Naive thymus-derived CD4-positive, alpha-beta T cell (primary cell): ENCODE measurements around the gene ZCCHC14. TPM values are rescaled to one million over a fixed set of nuclear protein-coding genes. Genes with fewer than 3 reads are reported as not detected.

Experiments used
- ATAC-seq: fragments of 150-1000 bp; cut with Tn5 transposase; 2 replicates; pipeline ENCODE4 v1.10.0; 2021; ENCODE audit warnings: mild to moderate bottlenecking, moderate library complexity
- CTCF ChIA-PET: fragments of 350-600 bp; sonication (Branson Sonifier 250); formaldehyde crosslinking; loops from one replicate; lab custom pipeline; 2021; ENCODE audit warnings: antibody characterized with exemption; lab: Charles Lee
- POLR2A ChIA-PET: fragments of 350-600 bp; sonication (Branson Sonifier 250); formaldehyde crosslinking; loops from one replicate; lab custom pipeline; 2021; ENCODE audit warnings: antibody characterized with exemption, inconsistent platforms; lab: Charles Lee
- DNase-seq, 9 donors: peaks; one replicate each; pipeline versions ENCODE4 v3.0.0 to v3.0.0-alpha.2; 2020 to 2022; ENCODE audit warnings: mixed read lengths in 1 of 9
- H3K27ac ChIP-seq: one replicate; pipeline ENCODE4 v1.7.0; 2013; ENCODE audit warnings: mild to moderate bottlenecking, low read depth, low read length, moderate library complexity
- H3K27me3 ChIP-seq, 2 donors: one replicate each; pipeline ENCODE4 v1.7.0; 2013; ENCODE audit warnings: low read length in 2 of 2, mild to moderate bottlenecking in 2 of 2, moderate library complexity in 2 of 2; ENCODE audit not compliant: control insufficient read depth in 2 of 2, insufficient read depth in 2 of 2
- H3K36me3 ChIP-seq, 3 experiments: 1 replicate in 2 of 3; 2 replicates in 1 of 3; pipeline ENCODE4 v1.7.0; 2013; ENCODE audit warnings: low read length in 3 of 3, mild to moderate bottlenecking in 3 of 3, moderate library complexity in 1 of 3; ENCODE audit not compliant: insufficient read depth in 3 of 3, control insufficient read depth in 2 of 3
- H3K4me1 ChIP-seq, 2 donors: one replicate each; pipeline ENCODE4 v1.7.0; 2013; ENCODE audit warnings: low read length in 2 of 2, mild to moderate bottlenecking in 2 of 2, moderate library complexity in 1 of 2; ENCODE audit not compliant: control insufficient read depth in 2 of 2, insufficient read depth in 2 of 2
- H3K4me3 ChIP-seq: 2 replicates; pipeline ENCODE4 v1.7.0; 2013; ENCODE audit warnings: mild to moderate bottlenecking, low read length
- H3K9me3 ChIP-seq, 3 experiments: 1 replicate in 2 of 3; 2 replicates in 1 of 3; pipeline ENCODE4 v1.7.0; 2013; ENCODE audit warnings: low read length in 3 of 3; ENCODE audit not compliant: control insufficient read depth in 2 of 3
- H3K27ac Mint-ChIP-seq, 9 donors: one replicate each; pipeline ENCODE4 v1.8.0; 2020 to 2022; ENCODE audit warnings: mixed read lengths in 9 of 9, mild to moderate bottlenecking in 8 of 9, moderate library complexity in 5 of 9, inconsistent platforms in 2 of 9
- H3K27me3 Mint-ChIP-seq, 5 donors: one replicate each; pipeline ENCODE4 v1.8.0; 2021 to 2022; ENCODE audit warnings: mixed read lengths in 5 of 5, mild to moderate bottlenecking in 1 of 5
- H3K36me3 Mint-ChIP-seq, 5 donors: one replicate each; pipeline ENCODE4 v1.8.0; 2020 to 2022; ENCODE audit warnings: mixed read lengths in 5 of 5, mild to moderate bottlenecking in 3 of 5, inconsistent platforms in 1 of 5
- H3K4me1 Mint-ChIP-seq, 7 donors: one replicate each; pipeline ENCODE4 v1.8.0; 2020 to 2022; ENCODE audit warnings: mixed read lengths in 7 of 7, mild to moderate bottlenecking in 3 of 7, inconsistent platforms in 1 of 7
- H3K4me3 Mint-ChIP-seq, 10 donors: one replicate each; pipeline ENCODE4 v1.8.0; 2020 to 2022; ENCODE audit warnings: mild to moderate bottlenecking in 10 of 10, mixed read lengths in 10 of 10, moderate library complexity in 6 of 10, inconsistent platforms in 2 of 10
- H3K9me3 Mint-ChIP-seq, 11 donors: one replicate each; pipeline ENCODE4 v1.8.0; 2020 to 2022; ENCODE audit warnings: mixed read lengths in 11 of 11, mild to moderate bottlenecking in 4 of 11, inconsistent platforms in 1 of 11, moderate library complexity in 1 of 11
- intact Hi-C, 2 donors: fragments of 100-400 bp; cut with micrococcal nuclease; formaldehyde crosslinking; loops; one replicate each; pipeline ENCODE4 v1.15.1; 2023
- polyA plus RNA-seq, 2 donors: library from polyadenylated mRNA; unstranded; fragments of 300-500 nt; fragmentation: Illumina TruSeq; gene quantifications; one replicate each; pipeline ENCODE4 v1.2.3, GENCODE V29; 2021
- total RNA-seq, 6 experiments: library from RNA in 5 of 6; stranded (reverse) in 5 of 6; gene quantifications; 1 replicate in 5 of 6; 2 replicates in 1 of 6; pipeline ENCODE4 v1.2.3 and lab custom pipeline; 2021 to 2026

Gene ZCCHC14
- total and polyA plus RNA-seq, 7 experiments from 2014 or later = 0.64 to 34.2 (median 18.3) TPM

DNA sequence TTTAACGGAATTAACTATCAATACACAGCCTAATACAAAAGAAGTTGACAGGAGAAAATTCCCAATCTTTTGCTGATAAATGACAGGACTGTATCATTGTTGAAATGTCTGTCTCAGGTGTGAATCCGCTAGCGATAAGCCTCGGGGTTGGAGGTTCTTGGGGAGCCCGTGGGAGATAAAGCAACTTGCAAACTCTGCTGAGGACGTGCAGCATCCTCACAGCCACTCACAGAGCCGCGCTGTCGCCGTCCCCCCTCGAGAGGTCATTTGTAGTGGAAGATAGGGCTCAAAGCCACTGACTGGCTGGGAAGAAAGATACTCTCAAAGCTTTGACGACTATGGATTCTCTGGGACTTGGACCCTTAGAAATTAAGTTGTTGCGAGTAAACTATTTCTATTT is 83.7 kb downstream of the ZCCHC14 start:
- Mint-ChIP-seq H3K36me3 (peaks cover 4 to 45% (median 7%) of the 10 kb centered on the region in 5 donors), H3K27ac (peak overlapping the region in 1 of 9 donors; percentile 36), H3K4me3 (no peak overlapping the region), H3K27me3 (no peaks in the 10 kb centered on the region), H3K4me1 (no peaks in the 10 kb centered on the region), H3K9me3 (no peaks in the 10 kb centered on the region)
- ATAC-seq (no peak), DNase-seq (no peak)
- CTCF ChIA-PET = interaction anchor here (1.0 kb wide), 1 partner anchor 14 kb away, joined by 4 read pairs; no protein-coding TSS in a partner anchor
- Histone ChIP-seq H3K27me3 (no peaks in the 10 kb centered on the region), H3K9me3 (no peaks in the 10 kb centered on the region), H3K4me1 (no peaks in the 10 kb centered on the region), H3K4me3 (no peak overlapping the region), H3K27ac (no peak overlapping the region), H3K36me3 (peaks cover 4 to 87% (median 8%) of the 10 kb centered on the region in 3 experiments)
- intact Hi-C loops = no loop called here
- POLR2A ChIA-PET = no interaction called here

DNA sequence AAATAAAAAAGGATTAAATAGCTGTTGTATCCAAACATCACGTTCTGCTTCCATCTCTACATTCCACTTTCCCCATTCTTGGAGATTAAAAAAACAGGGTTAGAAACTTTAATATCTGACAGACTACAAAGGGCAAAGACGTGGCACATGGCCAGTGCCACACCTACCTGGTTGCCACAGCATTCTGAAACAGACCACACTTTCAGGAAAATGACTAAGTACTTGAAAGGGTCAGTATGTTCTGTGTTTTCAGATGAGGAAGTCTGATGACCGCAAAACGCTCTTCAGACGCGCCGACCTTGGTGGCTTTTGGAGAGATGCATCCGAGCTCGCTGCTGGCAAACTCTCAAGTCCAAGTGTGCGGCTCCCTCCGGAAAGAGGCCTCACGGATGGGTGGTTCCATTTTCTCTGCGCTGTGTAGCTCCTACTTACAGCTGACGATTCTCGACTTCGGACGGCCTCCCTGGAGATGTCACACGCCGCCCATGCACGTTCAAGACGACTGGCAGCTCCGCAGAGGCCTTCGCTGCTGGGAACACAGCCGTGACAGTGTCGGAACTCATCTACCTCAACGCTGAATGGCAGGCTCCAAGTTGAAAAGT is 85.2 kb downstream of the ZCCHC14 start:
- no peaks in the 10 kb centered on the region for H3K4me1 Mint-ChIP-seq
- peak overlapping the region in 2 of 9 donors; percentile 51 to 53 for H3K27ac Mint-ChIP-seq
- no peak for DNase-seq
- H3K27me3 Mint-ChIP-seq = no peaks in the 10 kb centered on the region
- peaks cover 4 to 85% (median 18%) of the 10 kb centered on the region in 3 experiments for H3K36me3 ChIP-seq
- H3K27me3 ChIP-seq = no peaks in the 10 kb centered on the region
- CTCF ChIA-PET = no interaction called here
- no peak overlapping the region for H3K27ac ChIP-seq
- no peaks in the 10 kb centered on the region for H3K9me3 Mint-ChIP-seq
- intact Hi-C loops = no loop called here
- no peaks in the 10 kb centered on the region for H3K4me1 ChIP-seq
- H3K4me3 Mint-ChIP-seq = no peak overlapping the region
- no peaks in the 10 kb centered on the region for H3K9me3 ChIP-seq
- POLR2A ChIA-PET = no interaction called here
- peak; percentile 61 for ATAC-seq
- no peak overlapping the region for H3K4me3 ChIP-seq
- peaks cover 6 to 42% (median 10%) of the 10 kb centered on the region in 5 donors for H3K36me3 Mint-ChIP-seq

DNA sequence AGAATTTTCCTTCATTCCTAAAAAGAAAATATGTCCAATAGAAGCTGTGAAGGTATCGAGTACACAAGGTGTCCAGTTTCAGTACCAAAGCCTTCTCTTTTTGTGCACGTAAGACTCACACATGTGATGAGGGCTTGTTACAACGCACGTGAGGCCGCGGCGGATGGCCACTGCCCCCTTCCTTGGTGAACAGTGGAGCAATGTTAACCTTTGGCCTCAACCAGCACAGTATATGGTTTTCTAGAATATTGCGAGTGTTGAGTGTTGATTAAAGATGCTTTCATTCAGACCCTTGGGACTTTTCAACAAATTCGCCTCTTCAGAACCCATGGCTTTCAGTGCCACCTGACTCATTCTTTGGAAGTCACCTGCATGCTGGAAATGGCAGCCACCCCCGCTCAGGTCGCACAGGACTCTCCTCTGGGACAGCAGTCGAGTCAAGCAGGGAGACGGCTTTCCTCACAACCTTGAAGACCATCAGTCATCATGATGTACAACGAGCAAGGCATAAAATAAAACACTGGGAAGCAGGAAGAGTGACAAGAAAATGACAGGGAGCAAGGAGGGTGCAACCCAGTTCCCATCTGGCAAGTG is 86.2 kb downstream of the ZCCHC14 start:
- Histone ChIP-seq H3K4me1 (no peaks in the 10 kb centered on the region), H3K36me3 (peaks cover 8 to 82% (median 10%) of the 10 kb centered on the region in 3 experiments), H3K4me3 (no peak overlapping the region), H3K27me3 (no peaks in the 10 kb centered on the region), H3K27ac (no peak overlapping the region), H3K9me3 (no peaks in the 10 kb centered on the region)
- Mint-ChIP-seq H3K36me3 (peaks cover 0 to 33% (median 10%) of the 10 kb centered on the region in 5 donors), H3K4me3 (no peak overlapping the region), H3K27ac (peak overlapping the region in 1 of 9 donors; percentile 57), H3K4me1 (no peaks in the 10 kb centered on the region), H3K27me3 (no peaks in the 10 kb centered on the region), H3K9me3 (no peaks in the 10 kb centered on the region)
- ChIA-PET POLR2A (no interaction called here), CTCF (no interaction called here)
- DNase-seq = no peak
- no peak for ATAC-seq
- intact Hi-C loops = no loop called here

DNA sequence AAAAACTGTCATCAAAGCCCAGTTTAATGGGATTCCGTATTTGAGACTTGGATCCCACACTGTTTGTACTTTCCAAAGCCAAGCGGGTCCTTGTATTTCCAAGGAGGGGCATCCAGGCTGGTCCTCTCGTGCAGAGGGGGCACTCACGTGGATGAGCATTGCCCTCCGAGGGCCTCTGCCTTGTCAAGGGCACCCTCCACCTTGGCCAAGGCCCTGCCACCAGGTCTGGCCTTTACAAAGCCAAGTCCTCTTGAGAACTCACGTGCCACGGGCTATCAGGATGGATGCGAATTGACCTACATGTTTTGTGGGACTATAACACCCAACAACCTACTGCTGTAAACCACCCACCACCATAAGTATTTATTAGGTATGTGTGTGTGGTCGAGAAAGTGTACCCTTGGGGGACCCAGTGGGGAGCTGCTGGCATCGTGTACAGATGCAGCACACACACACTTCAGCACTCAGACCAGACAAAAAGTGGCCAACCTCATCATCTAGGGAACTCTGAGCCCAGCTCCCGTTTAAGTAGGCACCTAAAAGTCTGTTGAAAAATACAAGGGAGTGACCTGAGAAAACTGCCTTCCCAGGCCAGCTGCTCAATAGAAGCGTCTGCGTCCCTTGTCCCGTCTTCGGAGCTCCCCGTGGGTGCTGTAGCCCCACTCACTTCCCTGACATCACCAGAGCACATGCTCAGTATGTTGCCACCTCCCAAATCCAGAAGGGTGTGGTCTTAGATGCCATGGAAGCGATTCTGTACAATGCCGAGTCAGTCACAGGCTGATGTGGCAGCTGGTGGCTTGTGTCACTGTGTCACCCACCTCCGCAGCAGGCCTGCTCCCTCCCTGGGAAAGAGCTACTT is 87.8 kb downstream of the ZCCHC14 start:
- Mint-ChIP-seq H3K9me3 (no peaks in the 10 kb centered on the region), H3K27ac (peak overlapping the region in 3 of 9 donors; percentile 8 to 59 (median 55)), H3K4me1 (no peaks in the 10 kb centered on the region), H3K4me3 (no peak overlapping the region), H3K36me3 (peaks cover 0 to 25% (median 8%) of the 10 kb centered on the region in 5 donors), H3K27me3 (no peaks in the 10 kb centered on the region)
- Histone ChIP-seq H3K4me1 (no peaks in the 10 kb centered on the region), H3K4me3 (no peak overlapping the region), H3K27me3 (no peaks in the 10 kb centered on the region), H3K9me3 (no peaks in the 10 kb centered on the region), H3K36me3 (peaks cover 8 to 81% (median 10%) of the 10 kb centered on the region in 3 experiments), H3K27ac (no peak overlapping the region)
- ATAC-seq (peak; percentile 42), DNase-seq (no peak)
- POLR2A ChIA-PET = no interaction called here
- intact Hi-C loops = no loop called here
- CTCF ChIA-PET = no interaction called here

DNA sequence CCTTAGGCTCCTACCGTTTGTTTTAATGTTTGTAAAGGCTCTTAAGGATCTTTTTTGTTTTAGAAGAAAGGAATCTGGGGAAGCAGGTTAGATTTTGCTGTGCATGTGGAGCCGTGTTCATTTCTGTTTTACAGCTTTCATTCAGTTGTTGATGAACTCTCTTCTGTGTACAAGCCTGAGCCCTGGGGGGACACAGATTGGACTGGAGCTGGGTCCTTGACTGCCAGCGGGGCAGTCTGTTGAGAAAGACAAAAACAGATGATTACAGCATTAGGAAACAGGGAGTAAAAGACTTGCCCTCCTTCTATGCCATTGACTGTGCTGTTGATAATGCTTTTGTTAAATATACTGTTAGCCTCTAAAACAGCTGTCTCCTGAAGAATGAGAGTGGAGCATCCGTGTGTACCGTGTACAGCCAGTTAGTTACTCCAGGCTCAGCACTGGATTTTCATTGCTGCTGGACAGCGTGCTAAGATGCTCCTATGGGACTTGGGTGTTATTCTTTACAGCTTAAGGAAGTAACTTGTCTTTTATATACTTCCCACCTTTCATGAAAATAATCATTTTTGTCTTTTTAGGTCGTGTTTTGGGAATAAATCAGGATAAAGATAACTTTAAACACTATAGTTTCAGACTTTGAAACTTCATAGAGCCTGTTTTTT is 97.5 kb downstream of the ZCCHC14 start:
- peaks cover 0 to 12% (median 6%) of the 10 kb centered on the region in 3 experiments for H3K36me3 ChIP-seq
- H3K27me3 ChIP-seq = no peaks in the 10 kb centered on the region
- POLR2A ChIA-PET = interaction anchor here (0.9 to 1.4 kb wide), 2 partner anchors 78 to 95 kb away, joined by 3 to 4 read pairs; partner anchors contain the start of gene C16orf95
- Mint-ChIP-seq H3K36me3 (peaks cover 0 to 8% (median 6%) of the 10 kb centered on the region in 5 donors), H3K9me3 (no peaks in the 10 kb centered on the region), H3K4me3 (peak overlapping the region in 4 of 10 donors; percentile 7 to 20 (median 18)), H3K27ac (peak overlapping the region in 3 of 9 donors; percentile 14 to 34 (median 19)), H3K4me1 (peaks cover 25 to 50% (median 41%) of the 10 kb centered on the region in 7 donors), H3K27me3 (no peaks in the 10 kb centered on the region)
- peaks cover 16 to 20% of the 10 kb centered on the region in 2 donors for H3K4me1 ChIP-seq
- intact Hi-C loops = no loop called here
- H3K27ac ChIP-seq = no peak overlapping the region
- H3K9me3 ChIP-seq = no peaks in the 10 kb centered on the region
- DNase-seq (no peak), ATAC-seq (no peak)
- CTCF ChIA-PET = interaction anchor here (0.7 to 1.4 kb wide), 8 partner anchors 10 to 241 kb away, joined by 3 to 6 read pairs (median 4); partner anchors contain the start of genes C16orf95 and FBXO31
- H3K4me3 ChIP-seq = no peak overlapping the region

GRCh38 chr16:87393680-87394055 is 99.2 kb downstream of the ZCCHC14 start:
- Histone ChIP-seq H3K4me3 (peak overlapping the region; percentile 84), H3K4me1 (peaks cover 17 to 22% of the 10 kb centered on the region in 2 donors), H3K9me3 (no peaks in the 10 kb centered on the region), H3K36me3 (peaks cover 0 to 1% (median 0%) of the 10 kb centered on the region in 3 experiments), H3K27ac (peak overlapping the region; percentile 89), H3K27me3 (no peaks in the 10 kb centered on the region)
- no peak for ATAC-seq
- peaks cover 0 to 4% (median 0%) of the 10 kb centered on the region in 5 donors for H3K36me3 Mint-ChIP-seq
- peaks cover 25 to 55% (median 47%) of the 10 kb centered on the region in 7 donors for H3K4me1 Mint-ChIP-seq
- no peaks in the 10 kb centered on the region for H3K9me3 Mint-ChIP-seq
- H3K4me3 Mint-ChIP-seq = peak overlapping the region; percentile 90 to 96 (median 93)
- H3K27me3 Mint-ChIP-seq = no peaks in the 10 kb centered on the region
- peak overlapping the region; percentile 78 to 97 (median 94) for H3K27ac Mint-ChIP-seq
- CTCF ChIA-PET = interaction anchor here (0.6 to 1.4 kb wide), 6 partner anchors 8 to 374 kb away, joined by 3 to 5 read pairs (median 4); partner anchors contain the start of genes C16orf95 and FBXO31
- intact Hi-C loops = loop anchor here (1.0 to 5.0 kb wide), 6 partner anchors 69 to 1836 kb away; partner anchors contain the start of genes C16orf95 (in 1 of the 2) and ZCCHC14 (in 1 of the 2)
- no peak for DNase-seq
- POLR2A ChIA-PET = interaction anchor here (0.9 to 2.5 kb wide), 4 partner anchors 11 to 557 kb away, joined by 4 to 39 read pairs (median 5); partner anchors contain the start of genes C16orf95 and FBXO31
